GM21360 (cell line): ENCODE measurements around the gene ZNF189.

Source experiments
- ATAC-seq: cut with Tn5 transposase; IDR thresholded peaks from one replicate; pipeline ENCODE4 v1.9.1; 2021; ENCODE audit warnings: mild to moderate bottlenecking, moderate library complexity; ENCODE audit not compliant: unreplicated experiment

The ZNF189 gene

DNA sequence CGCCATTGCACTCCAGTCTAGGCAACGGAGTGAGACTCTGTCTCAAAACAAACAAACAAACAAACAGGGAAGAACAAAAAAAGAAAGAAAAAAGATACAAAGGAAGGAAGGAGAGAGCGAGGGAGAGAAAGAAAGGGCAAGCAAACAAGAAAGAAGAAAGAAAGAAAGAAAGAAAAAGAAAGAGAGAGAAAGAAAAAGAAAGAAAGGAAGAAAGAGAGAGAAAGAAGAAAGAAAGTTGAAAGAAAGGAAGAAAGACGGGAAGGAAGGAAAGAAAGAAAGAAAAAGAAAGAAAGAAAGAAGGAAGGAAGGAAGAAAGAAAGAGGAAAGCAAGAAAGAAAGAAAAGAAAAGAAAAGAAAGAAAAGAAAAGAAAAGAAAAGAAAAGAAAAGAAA, 50.0 kb downstream of the ZNF189 start:
- ATAC-seq = no peak

DNA sequence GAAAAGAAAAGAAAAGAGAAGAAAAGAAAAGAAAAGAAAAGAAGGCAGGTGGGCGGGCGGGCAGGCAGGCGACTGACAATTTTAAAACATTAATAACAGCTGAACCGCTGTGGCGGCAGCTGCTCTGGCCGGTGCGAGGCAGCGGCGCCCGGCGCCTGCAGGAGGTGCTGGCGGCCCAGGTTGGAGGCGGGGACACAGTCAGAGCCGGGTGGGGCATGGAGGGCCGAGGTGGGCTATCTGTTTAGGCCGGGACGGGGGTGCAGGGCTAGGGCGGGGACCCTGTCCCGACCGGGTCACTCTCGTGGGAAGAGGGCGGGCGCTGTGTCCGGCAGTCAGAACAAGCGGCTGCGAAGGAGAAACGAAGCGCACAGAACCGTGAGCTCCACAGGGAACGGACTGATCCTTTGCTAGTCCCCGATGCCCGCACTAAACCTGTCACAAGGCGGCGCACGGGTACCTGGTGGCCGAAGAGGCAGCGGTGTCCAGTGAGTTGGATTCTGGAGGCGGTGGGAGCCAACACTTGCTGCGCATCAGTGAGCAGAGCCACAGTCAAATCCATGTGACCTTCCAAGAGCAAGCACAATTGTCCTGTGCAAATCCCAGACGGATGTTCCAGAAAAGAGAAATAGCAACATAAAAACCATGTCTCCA, 50.5 kb downstream of the ZNF189 start:
- peak; percentile 99 for ATAC-seq

DNA sequence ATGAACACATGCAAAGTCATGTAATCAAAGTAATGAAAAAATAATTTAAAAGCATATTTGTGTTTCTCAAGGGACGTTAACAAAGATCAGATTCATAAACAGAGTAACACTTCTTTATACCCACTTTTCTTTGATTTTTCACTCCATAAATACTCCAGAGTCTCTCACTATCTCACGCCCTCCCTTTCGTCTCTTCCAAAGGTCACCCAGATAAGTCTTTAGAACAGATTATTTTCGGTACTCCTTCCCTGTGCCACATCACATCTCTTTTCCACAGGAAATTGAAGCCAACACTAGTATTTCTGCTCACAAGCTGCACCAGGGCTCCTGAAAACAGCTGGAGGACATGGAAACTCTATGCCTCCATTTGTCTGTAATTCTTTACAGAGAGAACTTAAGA, 52.3 kb downstream of the ZNF189 start:
- ATAC-seq = no peak

DNA sequence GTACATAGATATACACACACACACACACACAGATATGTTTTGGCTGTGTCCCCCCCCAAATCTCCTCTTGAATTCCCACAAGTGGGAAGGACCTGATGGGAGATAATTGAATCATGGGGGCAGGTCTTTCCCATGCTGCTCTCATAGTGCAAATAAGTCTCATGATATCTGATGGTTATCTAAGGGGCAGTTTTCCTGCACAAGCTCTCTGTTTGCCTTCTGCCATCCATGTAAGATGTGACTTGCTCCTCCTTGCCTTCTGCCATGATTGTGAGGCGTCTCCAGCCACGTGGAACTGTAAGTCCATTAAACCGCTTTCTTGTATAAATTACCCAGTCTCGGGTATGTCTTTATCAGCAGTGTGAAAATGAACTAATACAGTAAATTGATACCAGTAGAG, 52.8 kb downstream of the ZNF189 start:
- no peak for ATAC-seq

DNA sequence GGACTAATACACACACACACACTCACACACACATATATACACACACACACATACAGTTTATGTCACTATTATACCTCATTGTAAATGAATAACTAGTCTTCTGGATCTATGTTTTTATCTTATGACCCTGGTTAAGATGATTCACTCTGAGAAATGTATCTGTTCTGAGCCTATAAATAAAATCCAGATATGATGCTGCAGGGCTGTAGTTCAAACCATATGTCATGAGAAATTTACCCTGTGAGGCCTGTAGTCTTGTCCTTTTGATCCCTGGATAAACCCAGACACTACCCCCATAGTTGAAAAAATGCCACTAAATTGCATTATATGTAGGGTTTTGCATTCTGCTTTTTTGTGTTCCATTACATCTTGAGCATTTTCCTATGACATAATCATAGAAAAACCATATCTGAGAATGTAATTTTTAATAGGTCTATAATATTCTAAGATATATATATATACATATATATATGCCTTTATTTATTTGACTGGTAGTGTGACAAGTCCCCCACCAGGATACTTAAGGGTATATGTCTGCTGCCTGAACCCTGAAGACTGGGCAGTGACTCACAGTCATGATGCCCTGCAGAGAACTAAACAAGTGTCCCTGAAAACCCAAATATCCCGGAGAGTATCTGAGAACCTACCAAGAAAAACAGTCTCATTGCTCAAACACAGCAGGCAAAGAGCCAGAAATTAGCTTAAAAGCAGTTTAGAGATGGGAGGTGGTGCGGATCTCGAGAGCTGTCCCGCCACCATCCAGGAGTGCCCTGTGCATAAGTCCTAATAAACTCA, 55.3 kb downstream of the ZNF189 start:
- ATAC-seq = no peak

DNA sequence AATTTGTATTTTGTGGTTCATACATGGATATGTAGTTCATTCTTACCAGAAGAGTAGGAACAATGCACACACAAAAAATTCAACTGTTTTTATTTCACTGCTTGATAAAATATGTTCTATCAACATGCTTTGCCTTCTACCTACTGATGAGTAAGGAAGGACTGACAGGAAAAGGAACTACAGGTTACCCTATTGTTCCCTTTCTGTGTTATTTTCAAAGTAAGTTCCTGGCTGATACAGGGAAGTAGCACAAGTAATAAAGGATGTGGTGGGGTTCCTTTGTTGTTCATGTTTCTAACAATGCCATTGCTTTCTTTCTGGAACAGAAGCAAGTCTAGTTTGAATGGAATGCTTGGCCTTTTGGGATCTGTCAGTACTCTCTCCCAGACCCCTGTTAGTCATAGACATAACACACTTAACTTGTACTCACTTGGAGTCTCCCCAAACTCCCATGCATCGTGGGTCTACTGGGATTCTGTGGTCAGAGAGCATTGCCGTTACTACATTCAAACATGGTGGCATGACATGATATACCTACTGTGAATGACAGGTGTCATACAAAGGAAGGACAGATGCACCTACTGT, 57.1 kb downstream of the ZNF189 start:
- no peak for ATAC-seq

DNA sequence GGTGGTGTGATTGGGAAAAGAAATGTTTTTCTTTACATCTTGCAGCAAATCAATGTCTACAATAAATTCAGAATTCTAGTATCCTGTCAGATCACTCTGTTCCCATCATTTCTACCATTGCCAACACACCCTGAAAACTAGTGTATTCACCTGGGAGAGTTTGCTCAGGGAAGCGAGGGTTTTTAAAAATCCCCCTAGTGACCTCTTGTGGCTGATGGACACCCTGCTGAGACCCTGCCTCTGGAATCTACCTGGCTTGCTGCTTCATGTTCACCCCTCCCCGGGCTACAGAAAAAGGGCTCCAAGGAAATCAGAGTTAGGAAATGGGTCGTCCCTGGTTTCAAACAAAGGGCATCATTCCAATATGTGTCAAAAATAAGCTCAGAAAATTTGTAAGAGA, 58.4 kb downstream of the ZNF189 start:
- ATAC-seq = no peak

DNA sequence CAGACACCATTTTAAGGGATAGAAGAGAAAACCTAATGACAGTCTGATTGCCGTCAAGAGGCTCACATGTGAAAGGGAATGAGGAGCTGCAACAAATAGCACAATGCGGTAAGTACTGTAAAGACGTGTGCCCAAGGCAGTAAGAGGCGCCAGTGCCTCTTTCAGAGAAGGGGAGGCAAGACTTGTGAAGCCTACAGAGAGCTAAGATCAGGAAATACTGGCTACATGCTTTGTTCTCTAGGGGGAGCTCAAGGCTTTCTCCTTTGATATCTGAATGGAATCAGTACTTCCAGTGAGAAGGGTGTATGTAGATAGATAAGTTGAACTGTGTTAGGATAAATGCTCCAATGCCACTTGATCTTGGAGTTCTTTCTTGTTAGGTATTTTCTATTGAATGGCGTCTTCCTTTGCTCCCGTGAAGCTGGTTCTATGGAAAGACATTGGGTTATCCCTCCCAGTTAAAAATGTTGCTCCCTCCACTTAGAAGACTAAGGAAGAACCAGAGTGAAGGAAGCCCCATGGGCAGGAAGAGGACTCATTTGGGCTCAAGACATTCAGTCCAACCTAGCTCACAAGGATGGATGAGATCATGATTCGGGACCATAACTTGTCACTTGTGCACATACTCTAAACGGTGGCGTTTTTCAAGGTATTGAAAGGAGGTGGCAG, 60.4 kb downstream of the ZNF189 start:
- peak; percentile 97 for ATAC-seq
